NCI-H2196 (cell line): ENCODE measurements around the gene MYO3B.
"Not testable (repeated sequence)": the region's sequence is repeated elsewhere in the genome, so short reads cannot be mapped to it uniquely, and the experiment has no call there.

Experiments
- DNase-seq: peaks from one replicate; lab custom pipeline; 2025; ENCODE audit not compliant: unreplicated experiment; lab: John Stamatoyannopoulos, UW

The MYO3B gene

DNA sequence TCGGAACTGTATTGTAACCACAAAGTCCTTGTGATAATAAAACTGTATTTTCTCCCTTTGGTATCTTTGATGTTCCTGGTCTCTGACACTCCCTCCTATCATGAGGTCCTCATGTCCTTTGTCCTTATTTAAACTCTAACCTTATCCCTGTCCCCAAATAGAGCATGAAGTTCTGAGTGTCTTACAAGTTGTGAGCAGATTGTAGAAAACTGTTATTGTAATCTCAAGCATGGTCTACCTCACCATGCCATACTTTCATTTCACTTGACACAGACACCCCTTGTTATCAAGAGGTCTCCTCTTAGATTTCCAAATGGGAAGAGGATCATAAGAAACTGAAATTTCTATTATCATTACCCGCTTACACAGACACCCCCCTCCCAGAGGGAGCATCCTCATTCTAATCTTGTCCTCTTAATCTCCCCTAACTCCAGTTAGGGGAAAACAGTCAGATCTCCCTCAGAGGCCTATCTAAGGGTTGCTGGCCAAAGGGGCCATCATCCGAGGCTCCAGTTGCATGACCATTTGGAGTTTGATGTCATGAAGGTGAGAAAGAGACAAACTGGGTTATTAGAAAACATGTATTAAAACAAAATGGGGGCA, 29.0 kb downstream of the MYO3B start:
- DNase-seq, result no peak

DNA sequence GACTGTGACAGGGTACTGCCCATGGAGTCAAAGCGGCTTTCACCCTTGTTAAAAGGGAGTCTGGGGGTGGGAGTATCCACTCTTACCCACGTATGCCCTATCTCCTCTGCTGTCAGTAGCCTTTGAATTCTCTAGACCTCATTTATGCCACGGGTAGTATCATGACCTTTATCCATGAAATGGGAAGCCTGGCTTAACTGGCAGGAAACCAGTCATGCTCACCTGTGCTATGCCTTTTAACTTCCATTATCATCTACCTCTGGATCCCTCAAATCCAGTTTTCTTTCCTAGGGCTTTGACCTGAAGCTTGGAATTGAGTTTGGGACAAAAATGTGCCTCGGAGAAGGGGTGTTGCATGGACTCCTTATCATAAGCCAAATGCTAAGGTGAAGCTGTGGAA, 30.0 kb downstream of the MYO3B start:
- no peak for DNase-seq

DNA sequence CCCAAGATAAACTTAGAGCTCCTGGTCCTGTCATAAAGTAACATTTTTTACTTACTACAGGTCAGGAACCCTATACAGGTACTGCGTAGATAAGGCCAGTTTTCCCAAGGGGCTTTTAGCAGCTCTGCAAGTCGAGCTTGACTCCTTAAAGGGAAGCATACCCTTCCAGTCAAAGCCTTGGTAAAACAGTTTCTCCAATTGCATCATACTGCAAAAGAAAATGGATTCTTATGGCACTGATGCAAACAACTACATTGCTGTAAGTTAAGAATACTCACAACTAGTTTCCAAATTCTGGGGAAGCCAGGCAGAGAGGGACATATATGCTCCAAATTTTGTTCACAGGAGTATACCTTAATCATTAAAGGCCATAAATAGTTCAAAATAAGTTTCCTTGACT, 31.0 kb downstream of the MYO3B start:
- no peak for DNase-seq

DNA sequence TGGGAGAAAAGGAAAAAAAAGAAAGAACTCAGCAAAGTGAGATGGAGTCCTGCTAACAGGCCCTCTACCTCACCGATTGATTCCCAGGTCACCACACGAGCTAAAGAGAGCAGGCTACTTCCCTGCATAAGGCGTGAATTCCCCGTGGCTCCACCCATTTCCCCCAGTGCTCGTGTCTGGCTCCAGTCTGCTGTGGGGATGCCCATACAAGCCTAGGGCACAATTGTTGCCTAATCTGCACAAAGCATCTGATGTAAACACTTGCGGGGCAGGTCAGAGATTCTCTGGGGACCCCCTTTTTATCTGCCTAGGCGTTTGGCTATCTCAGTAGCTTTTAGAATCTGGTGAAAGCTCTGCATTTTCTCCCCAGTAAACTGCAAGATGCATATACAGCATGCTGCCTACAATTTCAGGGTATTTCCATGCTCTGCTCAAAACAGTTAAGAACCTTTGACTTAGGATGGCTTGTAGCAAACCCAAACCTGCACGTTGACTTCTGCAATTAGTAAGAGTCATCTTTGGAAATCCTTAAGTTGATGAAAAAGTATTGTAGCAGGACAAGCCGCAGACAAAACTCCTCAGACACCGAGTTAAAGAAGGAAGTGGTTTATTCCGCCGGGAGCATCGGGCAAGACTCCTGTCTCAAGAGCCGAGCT, 34.8 kb downstream of the MYO3B start:
- DNase-seq, result no peak

DNA sequence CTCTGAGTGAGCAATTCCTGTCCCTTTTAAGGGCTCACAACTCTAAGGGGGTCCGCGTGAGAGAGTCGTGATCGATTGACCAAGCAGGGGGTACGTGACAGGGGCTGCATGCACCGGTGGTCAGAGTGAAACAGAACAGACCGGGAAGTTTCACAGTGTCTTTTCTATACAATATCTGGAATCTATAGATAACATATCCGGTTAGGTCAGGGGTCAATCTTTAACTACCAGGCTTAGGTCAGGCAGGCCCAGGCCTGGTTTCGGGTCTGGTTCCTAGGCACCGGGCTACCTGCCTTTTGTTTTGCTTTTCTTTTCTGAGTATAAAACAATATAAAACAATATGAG, 35.3 kb downstream of the MYO3B start:
- DNase-seq, result not testable (repeated sequence)

DNA sequence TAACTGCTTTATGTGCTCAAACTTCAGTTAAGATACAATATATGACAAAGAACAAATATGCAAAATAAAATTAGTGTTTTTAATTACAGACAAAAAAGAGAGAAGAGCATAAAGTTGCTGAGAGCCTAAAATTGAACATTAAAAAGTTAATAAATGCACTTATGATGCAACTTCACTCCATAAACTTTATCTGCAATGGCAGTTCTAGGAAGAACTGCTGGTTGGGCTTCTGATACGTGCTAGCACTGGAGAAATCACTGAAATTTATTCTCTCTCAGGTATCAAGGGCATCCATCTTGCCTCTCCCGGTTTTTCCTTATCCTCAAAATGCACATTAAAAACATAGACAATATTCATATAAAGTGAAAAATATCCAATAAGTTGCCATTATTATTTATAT, 35.7 kb downstream of the MYO3B start:
- DNase-seq, result no peak

DNA sequence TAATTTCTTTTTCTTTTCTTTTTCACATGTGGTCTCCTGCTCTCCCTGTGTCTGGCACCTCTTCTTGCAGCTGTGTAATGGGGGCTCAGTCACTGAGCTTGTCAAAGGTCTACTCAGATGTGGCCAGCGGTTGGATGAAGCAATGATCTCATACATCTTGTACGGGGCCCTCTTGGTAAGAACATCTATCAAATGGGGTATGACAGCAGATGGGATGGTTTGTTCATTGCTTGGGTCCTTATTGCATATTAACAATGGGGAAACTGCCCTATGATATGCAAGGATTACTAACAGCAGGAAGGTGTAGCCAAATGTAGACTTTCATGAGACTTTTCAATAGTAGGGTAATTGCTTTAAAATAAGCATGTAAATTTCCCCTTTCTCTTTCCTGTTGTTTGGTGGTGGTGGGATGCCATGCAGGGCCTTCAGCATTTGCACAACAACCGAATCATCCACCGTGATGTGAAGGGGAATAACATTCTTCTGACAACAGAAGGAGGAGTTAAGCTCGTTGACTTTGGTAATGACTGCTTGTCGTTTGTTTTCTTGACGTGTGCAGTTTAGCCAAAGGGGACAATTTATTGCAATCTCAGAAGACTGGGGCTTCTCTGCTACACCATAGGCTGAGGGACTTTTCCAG, 36.5 kb downstream of the MYO3B start:
- DNase-seq, result no peak

DNA sequence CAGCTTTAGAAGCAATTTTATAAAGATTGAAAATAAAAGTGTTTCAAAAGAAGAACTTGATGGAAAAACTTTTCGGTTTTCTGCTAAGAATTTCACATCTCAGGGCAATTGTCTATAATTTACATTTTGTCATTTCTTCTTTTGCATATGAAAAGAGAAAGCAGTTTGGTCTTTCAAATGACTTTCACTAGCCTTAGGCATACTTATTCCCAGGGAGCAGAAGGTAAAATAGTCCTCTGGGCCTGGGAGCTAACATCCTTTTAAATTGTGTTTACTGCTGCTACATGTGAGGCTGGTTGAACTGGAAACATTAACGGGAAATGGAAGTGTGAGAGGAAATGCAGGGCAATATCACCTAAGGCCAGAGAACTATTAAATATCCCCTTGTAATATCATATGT, 37.1 kb downstream of the MYO3B start:
- DNase-seq, result no peak

DNA sequence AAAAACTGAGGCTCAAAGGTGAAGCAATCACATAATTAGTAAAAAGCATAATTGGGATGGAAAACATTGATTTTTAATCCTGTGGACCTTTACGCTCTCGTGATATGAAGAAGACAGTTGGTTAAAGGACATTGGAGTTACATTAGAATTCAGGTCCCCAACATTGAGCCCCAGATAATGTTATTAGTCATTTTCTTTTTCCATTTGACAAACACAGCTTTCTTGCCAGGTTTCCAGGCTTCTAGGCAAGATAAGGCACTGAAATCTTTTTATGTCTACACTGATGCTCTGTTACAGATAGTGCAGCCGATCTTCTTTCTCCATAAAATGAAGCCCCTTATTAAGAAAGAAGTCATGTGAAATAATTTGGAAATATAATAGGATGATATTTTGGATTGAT, 38.5 kb downstream of the MYO3B start:
- DNase-seq, result no peak

DNA sequence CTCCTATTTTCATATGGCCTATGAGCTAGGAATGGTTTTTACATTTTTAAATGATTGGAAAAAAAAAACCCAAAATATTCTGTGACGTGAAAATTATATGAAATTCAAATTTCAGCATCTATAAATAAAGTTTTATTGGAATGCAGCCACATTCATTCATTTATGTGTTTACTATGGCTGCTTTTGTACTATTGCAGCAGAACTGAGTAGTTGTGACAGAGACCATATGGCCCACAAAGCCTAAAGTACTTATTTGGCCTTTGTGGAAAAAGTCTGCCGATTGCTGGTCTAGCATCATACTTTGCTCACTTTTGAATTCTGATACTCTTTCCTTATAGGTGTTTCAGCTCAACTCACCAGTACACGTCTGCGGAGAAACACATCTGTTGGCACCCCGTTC, 39.0 kb downstream of the MYO3B start:
- DNase-seq, result no peak

DNA sequence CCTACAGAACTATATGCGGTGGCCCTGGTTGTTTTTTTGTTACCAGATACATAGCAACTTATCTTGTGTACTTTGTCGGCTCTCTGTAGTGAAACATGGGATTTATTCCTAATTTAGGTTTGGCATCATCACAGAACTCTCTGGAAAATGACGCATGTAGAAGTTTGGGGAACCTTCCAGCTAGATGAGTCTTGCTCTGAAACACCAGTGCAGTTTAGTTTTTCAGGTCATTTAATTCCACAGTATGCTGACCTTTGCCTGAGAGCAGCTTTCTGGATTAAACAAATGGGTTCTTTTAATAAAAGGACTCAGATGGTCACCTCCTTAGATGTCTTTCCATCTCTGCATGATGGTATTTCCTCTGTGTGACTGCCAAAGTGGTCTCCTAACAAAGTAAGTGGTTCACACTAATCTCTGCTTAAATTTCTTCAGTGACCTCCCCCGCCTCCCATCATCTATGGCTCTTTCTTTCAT, 39.9 kb downstream of the MYO3B start:
- no peak for DNase-seq

DNA sequence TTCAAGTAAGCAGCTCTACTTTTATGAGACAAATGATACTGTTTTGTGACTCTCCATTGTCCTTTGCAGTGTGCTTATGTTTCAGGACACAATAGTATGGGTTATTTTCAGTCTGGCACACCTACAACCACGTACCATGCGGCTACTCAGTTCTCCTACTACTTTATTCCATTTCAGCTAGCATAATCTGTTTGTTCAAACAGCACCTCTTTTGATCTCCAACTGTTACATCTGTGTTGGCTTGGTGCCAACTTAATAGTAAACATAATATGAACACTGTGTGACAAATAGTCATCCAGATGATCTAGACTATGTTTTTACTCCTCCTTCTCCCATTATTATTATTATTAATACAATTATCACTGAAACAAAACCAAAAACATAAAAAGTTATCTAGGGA, 40.5 kb downstream of the MYO3B start:
- peak; percentile 19 for DNase-seq

DNA sequence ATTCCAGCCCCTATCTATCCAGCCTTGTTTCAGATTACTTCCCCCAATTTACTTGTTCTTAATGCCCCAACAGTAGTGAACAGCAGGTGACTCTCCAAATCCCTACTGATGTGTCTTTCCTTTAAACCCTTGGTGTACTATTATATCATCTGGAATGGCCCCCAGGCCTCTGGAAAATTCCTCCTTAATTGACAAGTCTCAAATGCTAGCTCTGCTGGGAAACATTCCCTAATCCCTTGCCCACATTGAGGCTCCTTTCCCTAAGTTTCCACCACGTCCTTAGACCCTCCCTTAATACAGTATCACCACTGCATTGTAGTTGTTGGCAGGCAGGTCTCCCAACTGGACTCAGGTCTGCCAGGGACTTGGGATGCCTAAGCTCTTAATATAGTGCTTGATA, 41.0 kb downstream of the MYO3B start:
- no peak for DNase-seq

DNA sequence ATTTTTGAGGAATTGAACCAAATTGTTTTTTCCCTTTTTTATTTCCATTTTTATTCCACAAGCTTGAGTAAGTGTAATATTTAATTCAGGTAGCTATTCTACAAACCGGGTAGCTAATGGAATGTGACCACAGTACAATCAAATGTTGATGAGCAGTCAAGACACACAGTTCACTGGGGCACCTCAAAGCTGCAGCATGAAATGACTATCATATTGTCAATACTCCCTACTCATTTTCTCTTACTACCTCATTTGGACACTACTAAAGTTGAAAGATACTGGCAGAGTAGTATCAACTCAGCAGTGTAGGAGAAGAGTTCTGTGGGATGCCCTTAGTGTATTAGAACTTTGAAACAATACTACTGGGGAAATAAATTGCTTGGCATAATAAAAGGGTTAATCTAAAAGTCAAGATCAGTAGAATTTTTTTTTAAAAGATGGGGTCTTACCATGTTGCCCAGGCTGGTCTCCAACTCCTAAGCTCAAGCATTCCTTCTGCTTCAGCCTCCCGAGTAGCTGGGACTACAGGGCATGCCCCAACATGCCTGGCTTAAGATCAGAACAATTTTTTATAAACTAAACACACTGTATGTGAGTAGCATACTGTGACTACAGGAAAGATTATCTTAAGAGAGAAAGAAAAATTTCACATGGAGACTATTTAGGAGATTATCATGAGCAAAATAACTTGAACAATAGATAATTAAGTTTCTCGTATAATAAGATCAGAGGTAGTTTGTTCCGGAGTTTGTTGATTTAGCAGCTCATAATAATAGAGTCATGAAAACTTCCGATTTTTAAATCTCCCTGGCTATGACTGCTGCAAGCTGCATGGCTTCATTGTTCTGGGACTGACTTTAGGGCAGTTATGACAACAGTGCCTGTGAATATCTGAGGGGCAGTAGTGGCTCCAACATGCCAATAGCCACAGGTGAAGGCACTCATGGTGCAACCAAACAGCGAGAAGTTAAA, 43.7 kb downstream of the MYO3B start:
- DNase-seq, result no peak

DNA sequence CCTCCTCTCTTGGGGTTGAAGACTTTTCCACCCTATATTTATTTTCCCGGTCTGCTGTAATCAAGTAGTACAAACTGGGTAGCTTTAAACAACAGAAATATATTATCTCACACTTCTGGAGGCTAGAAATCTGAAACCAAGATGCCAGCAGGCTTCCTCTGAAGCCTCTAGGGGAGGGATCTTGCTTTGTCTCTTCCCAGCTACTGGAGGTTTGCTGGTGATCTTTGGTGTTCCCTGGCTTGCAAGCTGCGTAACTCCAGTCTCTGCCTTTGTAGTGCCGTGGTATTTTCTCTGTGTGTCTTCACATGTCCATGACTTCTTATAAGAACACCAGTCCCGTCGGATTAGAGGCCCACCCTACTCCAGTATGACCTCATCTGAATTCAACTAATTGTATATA, 44.4 kb downstream of the MYO3B start:
- no peak for DNase-seq

DNA sequence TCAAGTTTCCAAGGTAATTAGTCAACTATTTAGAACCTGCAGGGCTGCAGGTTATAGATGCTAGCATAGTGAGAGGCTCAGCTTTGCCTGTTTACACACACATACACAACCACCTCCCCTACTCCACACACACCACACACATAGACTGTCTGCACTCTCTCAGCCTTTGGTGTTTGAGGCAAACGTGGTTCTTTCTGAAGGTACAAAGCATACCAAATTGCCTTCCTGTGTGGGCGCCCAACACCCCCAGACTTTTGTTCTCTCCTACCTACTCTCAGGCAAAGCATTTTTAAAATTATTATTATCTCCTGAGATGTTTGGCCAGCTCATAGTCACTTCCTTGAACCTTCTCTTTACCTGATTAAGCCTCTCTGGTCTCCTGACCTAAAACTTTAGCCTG, 44.9 kb downstream of the MYO3B start:
- DNase-seq, result no peak

DNA sequence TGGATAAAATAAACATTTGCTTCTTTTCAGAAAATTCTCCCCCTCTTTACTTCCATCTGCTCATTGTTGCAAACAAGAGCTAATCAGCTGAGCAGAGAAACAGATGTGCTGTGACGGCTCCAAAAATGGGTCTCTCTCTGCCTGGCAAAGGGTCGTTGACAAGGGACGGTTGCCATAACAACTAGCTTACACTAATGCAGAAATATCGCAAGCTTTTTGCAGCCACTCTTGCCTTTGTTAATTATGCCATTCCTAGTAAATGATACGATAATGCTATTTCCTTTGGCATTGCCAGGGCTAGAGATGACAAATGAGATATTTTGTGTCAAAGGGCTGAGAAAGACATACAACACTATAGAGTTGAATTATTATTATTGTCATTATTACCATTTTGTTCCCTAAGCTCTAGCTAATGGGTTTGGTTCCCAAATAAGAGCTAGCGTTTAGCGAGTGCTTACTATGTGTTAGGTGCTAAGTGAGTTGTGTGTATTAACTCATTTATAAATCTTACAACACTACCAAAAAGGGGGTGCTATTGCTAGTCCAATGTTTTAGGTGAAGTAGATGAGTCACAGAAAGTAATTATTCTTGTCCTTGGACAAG, 46.8 kb downstream of the MYO3B start:
- DNase-seq, result no peak

DNA sequence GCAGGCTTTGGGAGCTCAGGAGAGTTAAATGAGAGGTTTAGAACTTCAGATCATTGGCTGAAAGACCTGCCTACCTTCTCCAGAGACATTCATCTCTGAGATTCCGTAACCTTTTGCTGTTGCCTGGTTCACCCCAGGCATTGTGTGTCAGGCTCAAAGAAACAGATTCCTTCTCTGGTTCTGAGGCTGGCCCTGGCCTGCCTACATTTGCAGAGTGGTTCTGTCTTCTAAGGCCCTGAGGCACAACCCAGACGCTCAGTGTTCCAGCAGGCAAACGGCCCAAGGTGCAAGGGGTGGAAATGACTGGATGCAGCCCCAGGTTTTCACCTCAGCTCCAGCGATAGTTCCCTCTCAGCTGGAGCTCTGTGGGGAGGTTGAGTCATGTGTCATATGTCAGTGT, 48.3 kb downstream of the MYO3B start:
- DNase-seq, result no peak

DNA sequence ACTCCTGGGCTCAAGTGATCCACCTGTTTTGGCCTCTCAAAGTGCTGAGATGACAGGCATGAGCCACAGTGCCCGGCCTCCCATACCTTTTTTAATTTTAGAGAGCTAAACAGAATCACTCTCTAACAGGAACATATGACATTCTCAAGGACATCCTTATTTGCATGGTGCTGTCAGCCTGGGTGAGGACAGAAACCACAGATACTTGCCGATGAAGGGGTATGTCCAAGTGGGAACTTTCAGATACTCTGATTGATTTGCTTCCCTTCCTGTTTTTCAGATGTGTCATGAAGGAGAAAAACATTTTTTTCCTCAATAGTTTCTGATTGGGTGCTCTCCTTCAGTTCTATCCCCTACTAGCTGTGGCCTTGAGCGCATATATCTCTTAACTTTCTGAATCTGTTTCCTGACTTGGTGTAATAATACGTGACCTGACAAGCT, 49.6 kb downstream of the MYO3B start:
- DNase-seq, result no peak

DNA sequence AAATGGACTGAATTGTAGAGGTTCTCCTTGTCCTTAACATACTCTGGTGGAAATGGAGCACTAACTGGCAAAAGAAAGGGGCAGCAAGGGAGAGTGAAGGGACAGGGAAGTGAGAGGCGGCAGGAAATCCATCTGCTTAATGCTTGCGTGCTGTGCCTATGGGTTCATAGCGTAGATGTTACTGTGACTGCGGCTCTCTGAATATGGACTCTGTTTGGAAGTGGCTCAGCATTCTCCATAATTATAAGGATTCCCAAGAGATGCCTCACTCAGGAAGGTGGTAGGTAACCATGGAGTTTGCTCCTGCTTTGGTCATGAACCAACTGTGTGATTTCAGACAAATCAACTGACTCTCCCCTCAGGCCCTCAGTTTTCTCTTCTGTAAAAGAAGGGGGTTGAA, 50.0 kb downstream of the MYO3B start:
- no peak for DNase-seq

DNA sequence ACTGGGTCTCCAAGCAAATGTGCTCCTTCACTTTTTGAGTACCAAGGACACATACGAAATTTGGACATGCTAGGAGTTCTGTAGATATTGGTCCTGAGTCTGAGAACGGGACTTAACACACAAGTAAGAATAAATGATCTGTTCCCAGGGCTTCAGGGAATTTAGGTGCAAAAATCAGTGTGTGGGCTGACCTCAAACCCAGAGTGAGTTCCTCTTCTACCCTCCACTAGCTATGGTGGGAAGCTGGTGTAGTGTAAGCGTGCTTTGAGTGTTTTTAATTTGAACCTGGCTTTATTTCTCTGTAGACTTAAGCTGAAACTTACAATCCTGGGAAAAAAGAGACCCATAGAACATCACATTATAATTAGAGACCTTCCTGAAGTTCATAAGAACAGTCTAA, 50.5 kb downstream of the MYO3B start:
- no peak for DNase-seq
